Ishikawa (cell line): ENCODE results near the gene UBXN10.

Source experiments
- MAX ChIP-seq: IDR thresholded peaks from 2 replicates; pipeline ENCODE4 v1.6.1; 2012
- YY1 ChIP-seq: IDR thresholded peaks from 2 replicates; pipeline ENCODE4 v1.6.1; 2012; ENCODE audit warnings: low read depth

DNA sequence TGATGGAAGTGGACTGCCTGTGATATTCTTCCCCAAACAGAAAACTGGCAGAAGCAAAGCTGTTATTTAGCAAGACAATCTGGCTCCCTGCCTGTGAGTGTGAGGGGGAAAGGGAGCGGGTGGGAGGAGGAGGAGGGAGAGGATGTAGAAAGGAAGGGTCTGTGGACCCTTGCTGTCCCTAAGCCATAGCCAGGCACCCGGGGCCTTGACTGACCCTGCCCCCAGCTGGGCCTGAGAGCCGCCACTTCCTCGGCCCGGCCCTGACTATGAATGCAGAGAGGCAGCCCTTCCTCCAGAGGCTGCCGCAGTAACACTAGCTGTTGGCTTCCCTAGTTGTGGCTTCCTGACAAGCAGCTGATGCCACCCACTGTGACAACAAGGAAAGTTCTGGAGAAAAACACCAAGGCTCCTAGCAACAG lies 32.9 kb upstream of the UBXN10 start:
- TF ChIP-seq MAX = no peak
- TF ChIP-seq YY1 = no peak
